SKM-1 (cell line): ENCODE data around the gene POLR2C.
A peak's percentile ranks its signal among the peaks of the same experiment; 100 is the strongest.

Experiments
- DNase-seq: peaks from one replicate; lab custom pipeline; 2025; ENCODE audit not compliant: unreplicated experiment; lab: John Stamatoyannopoulos, UW

The POLR2C gene

GRCh38 chr16:57447186-57447962, 15.1 kb upstream of the POLR2C start, which contains the start of the genes CIAPIN1 and COQ9:
Gene CIAPIN1, minus strand, starts transcription at chr16:57447385. Its CDS starts 6,457 bp downstream, at chr16:57440928.
Gene COQ9, plus strand, starts transcription at chr16:57447479. Its CDS starts 27 bp downstream, at chr16:57447506.
- peak; percentile 92 for DNase-seq

- DNase-seq = no peak
Measured at GRCh38 chr16:57452021-57452420, 10.5 kb upstream of the POLR2C start.

GRCh38 chr16:57462978-57463362, 491 bp downstream of the POLR2C start:
- no peak for DNase-seq

- DNase-seq = no peak
Measured at GRCh38 chr16:57464523-57464922, 2.0 kb downstream of the POLR2C start.

- no peak for DNase-seq
Measured at GRCh38 chr16:57468346-57468745, 5.9 kb downstream of the POLR2C start.

- DNase-seq = no peak
Measured at GRCh38 chr16:57469046-57469445, 6.6 kb downstream of the POLR2C start.

- no peak for DNase-seq
Measured at GRCh38 chr16:57469917-57470470, 7.5 kb downstream of the POLR2C start.

- DNase-seq = no peak
Measured at GRCh38 chr16:57470711-57471110, 8.2 kb downstream of the POLR2C start.

GRCh38 chr16:57471209-57471608, 8.7 kb downstream of the POLR2C start:
- no peak for DNase-seq

- DNase-seq = no peak
Measured at GRCh38 chr16:57471852-57472664, 9.6 kb downstream of the POLR2C start.

- DNase-seq = no peak
Measured at GRCh38 chr16:57472665-57473060, 10.2 kb downstream of the POLR2C start.

GRCh38 chr16:57473176-57473840, 10.8 kb downstream of the POLR2C start:
- no peak for DNase-seq

- DNase-seq = no peak
Measured at GRCh38 chr16:57473906-57474305, 11.4 kb downstream of the POLR2C start.

GRCh38 chr16:57474671-57475661, 12.5 kb downstream of the POLR2C start:
- no peak for DNase-seq

GRCh38 chr16:57475711-57476339, 13.3 kb downstream of the POLR2C start:
- peak; percentile 91 for DNase-seq

GRCh38 chr16:57476546-57477410, 14.3 kb downstream of the POLR2C start:
- no peak for DNase-seq

- DNase-seq = no peak
Measured at GRCh38 chr16:57477531-57478202, 15.2 kb downstream of the POLR2C start.
